ENCODE results near the gene PDE11A.

PDE11A gene

DNA sequence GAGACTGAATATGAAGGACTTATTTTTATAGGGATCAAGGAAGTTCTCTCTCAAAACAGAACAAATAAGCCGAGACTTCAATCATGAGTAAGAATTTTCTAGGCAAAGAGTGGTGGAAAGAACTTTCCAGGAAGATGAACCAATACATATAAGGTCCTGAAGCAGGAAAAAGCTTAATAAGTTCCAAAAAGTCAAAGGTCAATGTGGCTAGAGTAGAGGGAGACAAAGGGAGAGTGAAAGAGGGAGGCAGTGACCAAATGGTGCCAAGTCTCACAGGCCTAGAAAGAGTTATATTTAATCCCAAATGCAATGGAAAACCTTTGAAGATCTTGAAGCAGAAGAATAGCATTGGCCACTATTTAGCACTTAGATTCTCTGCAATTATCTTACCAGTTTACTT lies 56.0 kb downstream of the PDE11A start:
- H3K27me3 ChIP-seq (ENCODE audit: insufficient read depth, low read depth, severe bottlenecking): no peaks in the 10 kb centered on the region
- no peaks in the 10 kb centered on the region for H3K9me3 ChIP-seq (ENCODE audit: severe bottlenecking)
- DNase-seq: no peak
- TF ChIP-seq, protein P1, sequence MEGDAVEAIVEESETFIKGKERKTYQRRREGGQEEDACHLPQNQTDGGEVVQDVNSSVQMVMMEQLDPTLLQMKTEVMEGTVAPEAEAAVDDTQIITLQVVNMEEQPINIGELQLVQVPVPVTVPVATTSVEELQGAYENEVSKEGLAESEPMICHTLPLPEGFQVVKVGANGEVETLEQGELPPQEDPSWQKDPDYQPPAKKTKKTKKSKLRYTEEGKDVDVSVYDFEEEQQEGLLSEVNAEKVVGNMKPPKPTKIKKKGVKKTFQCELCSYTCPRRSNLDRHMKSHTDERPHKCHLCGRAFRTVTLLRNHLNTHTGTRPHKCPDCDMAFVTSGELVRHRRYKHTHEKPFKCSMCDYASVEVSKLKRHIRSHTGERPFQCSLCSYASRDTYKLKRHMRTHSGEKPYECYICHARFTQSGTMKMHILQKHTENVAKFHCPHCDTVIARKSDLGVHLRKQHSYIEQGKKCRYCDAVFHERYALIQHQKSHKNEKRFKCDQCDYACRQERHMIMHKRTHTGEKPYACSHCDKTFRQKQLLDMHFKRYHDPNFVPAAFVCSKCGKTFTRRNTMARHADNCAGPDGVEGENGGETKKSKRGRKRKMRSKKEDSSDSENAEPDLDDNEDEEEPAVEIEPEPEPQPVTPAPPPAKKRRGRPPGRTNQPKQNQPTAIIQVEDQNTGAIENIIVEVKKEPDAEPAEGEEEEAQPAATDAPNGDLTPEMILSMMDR (IDR thresholded peaks at IDR 0.05; ENCODE audit: low read depth, low read length): no peak
- no peak overlapping the region for H3K27ac ChIP-seq
- no peaks in the 10 kb centered on the region for H3K36me3 ChIP-seq
- H3K4me3 ChIP-seq (ENCODE audit: low read depth, low read length): no peak overlapping the region

DNA sequence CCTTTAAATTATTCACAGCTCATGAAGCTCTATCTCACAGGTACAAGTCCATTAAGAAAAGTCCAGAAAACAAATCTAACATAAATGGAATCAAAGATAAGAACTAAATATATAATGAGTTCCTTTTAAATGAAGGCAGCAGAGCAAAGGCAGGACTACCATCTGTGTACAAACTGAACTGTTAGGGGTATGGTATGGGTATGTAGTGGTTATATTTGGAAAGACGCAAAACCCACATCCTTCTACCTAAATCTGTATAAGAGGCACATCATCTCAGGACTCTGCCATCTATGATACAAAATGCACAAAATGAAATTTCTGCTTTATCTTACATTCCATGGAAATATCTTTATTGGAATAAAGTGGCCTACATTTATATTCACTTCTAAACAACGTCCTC lies 59.9 kb downstream of the PDE11A start:
- H3K36me3 ChIP-seq: no peaks in the 10 kb centered on the region
- no peak overlapping the region for H3K27ac ChIP-seq
- H3K4me3 ChIP-seq (ENCODE audit: low read depth, low read length): no peak overlapping the region
- no peaks in the 10 kb centered on the region for H3K9me3 ChIP-seq (ENCODE audit: severe bottlenecking)
- DNase-seq: no peak
- TF ChIP-seq, protein P1 (IDR thresholded peaks at IDR 0.05; ENCODE audit: low read depth, low read length): no peak
- no peaks in the 10 kb centered on the region for H3K27me3 ChIP-seq (ENCODE audit: insufficient read depth, low read depth, severe bottlenecking)

DNA sequence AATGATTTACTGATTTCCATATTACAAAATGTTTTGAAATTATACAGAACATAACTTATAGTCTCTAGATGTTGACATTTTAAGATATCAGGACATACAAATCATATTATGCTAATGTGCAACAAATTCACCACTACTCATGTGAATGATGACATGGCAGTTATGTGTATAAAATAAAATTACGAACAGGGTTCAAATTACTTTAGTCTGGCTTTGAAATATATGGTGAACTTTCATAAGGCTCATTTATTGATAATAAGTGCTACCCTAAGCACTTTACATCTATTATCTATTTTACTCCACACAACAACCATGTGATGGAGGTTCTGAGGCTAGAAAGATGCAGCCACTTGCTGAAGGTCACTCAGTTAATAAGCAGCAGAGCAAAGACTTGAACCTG lies 62.8 kb downstream of the PDE11A start:
- Histone ChIP-seq H3K4me3 (ENCODE audit: low read depth, low read length) (no peak overlapping the region), H3K27me3 (ENCODE audit: insufficient read depth, low read depth, severe bottlenecking) (no peaks in the 10 kb centered on the region), H3K36me3 (no peaks in the 10 kb centered on the region), H3K9me3 (ENCODE audit: severe bottlenecking) (no peaks in the 10 kb centered on the region), H3K27ac (no peak overlapping the region)
- TF ChIP-seq, protein P1 (IDR thresholded peaks at IDR 0.05; ENCODE audit: low read depth, low read length): no peak
- no peak for DNase-seq

DNA sequence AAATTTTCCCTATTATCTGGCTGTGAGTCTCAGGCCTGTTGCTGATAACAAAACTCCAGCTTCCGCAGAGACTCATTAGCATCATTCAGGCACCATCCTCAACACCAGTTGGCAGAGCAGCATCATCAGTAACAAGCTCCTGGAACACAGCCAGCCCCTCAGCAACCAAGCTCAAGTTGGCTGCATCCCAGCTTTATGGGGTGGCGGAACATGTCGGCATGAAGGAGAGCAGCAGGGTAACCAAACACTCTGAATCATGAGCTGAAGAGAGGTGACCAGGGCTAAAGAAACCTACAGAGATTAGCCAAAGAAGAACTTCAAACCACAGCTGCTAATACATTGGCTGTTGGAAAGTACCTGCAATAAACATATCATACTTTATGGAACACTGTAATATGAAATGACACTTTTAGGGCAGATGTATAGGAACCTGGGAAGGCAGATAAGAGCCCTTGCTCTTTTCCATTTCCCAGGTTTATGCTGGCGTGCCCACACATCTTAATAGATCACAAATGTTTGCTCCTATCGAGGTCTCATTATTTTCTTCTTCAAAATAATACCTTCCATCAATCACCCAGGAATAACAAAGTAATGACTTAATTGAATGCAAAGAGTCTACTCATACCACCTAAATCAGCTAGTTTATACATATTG lies 63.8 kb downstream of the PDE11A start:
- Histone ChIP-seq H3K27ac (no peak overlapping the region), H3K9me3 (ENCODE audit: severe bottlenecking) (no peaks in the 10 kb centered on the region), H3K4me3 (ENCODE audit: low read depth, low read length) (no peak overlapping the region), H3K27me3 (ENCODE audit: insufficient read depth, low read depth, severe bottlenecking) (no peaks in the 10 kb centered on the region), H3K36me3 (no peaks in the 10 kb centered on the region)
- DNase-seq: no peak
- TF ChIP-seq, protein P1 (IDR thresholded peaks at IDR 0.05; ENCODE audit: low read depth, low read length): no peak

DNA sequence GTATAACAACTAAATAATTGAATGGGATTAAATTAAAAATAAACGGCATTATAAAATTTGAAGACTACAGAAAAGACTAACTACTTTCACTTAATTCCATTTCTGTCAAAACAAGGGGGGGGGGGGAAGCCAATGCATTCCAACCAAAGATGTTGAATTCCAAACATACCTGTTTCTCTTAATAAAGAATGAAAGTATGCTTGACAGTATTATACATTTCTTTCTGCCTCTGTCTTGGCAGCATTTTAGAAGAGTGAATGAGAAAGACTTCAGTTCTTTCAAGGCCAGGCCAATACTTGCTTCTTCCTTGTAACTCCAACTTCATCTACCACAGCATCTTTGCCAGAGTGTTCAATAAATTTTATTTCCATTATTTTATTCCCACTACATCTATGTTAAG lies 65.9 kb downstream of the PDE11A start:
- Histone ChIP-seq H3K27me3 (ENCODE audit: insufficient read depth, low read depth, severe bottlenecking) (no peaks in the 10 kb centered on the region), H3K27ac (no peak overlapping the region), H3K4me3 (ENCODE audit: low read depth, low read length) (no peak overlapping the region), H3K9me3 (ENCODE audit: severe bottlenecking) (no peaks in the 10 kb centered on the region), H3K36me3 (no peaks in the 10 kb centered on the region)
- TF ChIP-seq, protein P1 (IDR thresholded peaks at IDR 0.05; ENCODE audit: low read depth, low read length): no peak
- DNase-seq: no peak

DNA sequence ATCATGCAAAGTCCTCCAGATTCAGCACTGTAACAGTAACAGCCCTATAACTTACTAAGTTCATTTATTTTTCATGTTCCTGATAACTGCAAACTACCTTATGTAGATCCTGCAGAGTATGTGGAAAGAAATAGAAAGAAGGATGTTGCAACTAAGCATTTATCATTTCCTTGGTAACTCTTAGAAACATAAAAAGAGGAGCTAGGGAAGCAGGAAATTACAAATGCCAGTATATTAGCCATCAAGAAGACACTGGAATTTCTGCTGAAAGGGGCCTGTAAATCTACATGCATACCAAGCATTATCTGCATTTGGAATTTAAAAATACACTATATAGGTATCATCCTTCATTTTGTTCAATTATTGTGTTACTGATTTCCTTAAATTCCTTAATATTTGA lies 66.8 kb downstream of the PDE11A start:
- no peak for DNase-seq
- no peaks in the 10 kb centered on the region for H3K9me3 ChIP-seq (ENCODE audit: severe bottlenecking)
- TF ChIP-seq, protein P1 (IDR thresholded peaks at IDR 0.05; ENCODE audit: low read depth, low read length): no peak

More for the DNA sequence above, 66.8 kb downstream of the PDE11A start:
- no peaks in the 10 kb centered on the region for H3K27me3 ChIP-seq (ENCODE audit: insufficient read depth, low read depth, severe bottlenecking)
- no peak overlapping the region for H3K27ac ChIP-seq
- no peak overlapping the region for H3K4me3 ChIP-seq (ENCODE audit: low read depth, low read length)
- H3K36me3 ChIP-seq: no peaks in the 10 kb centered on the region

Measured in WERI-Rb-1 (cell line).